HG02885 (cell line): Measurements from ENCODE around the gene DYNLT5.
"Not testable (repeated sequence)": the region's sequence is repeated elsewhere in the genome, so short reads cannot be mapped to it uniquely, and the experiment has no call there.

Experiments
- ATAC-seq: cut with Tn5 transposase; IDR thresholded peaks from one replicate; pipeline ENCODE4 v1.9.1; 2021; ENCODE audit warnings: mild to moderate bottlenecking; ENCODE audit not compliant: unreplicated experiment, poor library complexity

DYNLT5 gene

GRCh38 chr1:66785800-66786199 is 33.5 kb downstream of the DYNLT5 start:
- not testable (repeated sequence) for ATAC-seq

GRCh38 chr1:66787641-66788040 is 35.4 kb downstream of the DYNLT5 start:
- ATAC-seq, result no peak

DNA sequence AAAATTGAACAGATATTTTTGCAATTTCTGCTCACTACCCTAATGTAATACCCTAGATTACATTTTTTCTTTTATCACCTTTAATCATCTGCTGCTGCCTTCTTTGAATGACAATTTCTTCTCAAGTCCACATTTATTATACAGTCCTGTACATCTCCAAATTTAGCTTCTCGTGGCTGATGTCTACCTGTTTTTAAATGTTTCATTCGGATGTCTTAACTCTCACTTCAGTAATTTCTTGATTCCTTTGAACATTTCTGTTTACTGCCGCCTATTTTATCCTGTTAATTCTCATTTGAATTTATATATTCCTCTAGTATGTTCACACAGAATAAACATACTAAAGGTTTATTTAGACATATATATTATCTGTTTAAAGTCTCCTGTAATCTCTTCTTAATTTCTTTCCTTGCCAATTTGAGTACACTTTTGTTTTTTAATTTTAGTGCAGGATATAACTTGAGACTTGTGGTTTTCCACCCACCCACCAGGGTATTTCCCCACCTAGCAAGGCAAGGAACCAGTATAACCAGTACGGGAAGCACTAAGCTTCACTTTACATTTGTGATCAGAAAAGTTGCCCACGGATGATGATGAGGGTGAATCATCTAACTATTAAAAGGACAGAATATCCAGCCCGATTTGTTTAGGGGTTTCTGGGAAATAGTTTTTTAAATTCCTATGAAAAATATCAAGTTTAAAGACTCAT is 36.1 kb downstream of the DYNLT5 start:
- ATAC-seq, result peak; percentile 96

DNA sequence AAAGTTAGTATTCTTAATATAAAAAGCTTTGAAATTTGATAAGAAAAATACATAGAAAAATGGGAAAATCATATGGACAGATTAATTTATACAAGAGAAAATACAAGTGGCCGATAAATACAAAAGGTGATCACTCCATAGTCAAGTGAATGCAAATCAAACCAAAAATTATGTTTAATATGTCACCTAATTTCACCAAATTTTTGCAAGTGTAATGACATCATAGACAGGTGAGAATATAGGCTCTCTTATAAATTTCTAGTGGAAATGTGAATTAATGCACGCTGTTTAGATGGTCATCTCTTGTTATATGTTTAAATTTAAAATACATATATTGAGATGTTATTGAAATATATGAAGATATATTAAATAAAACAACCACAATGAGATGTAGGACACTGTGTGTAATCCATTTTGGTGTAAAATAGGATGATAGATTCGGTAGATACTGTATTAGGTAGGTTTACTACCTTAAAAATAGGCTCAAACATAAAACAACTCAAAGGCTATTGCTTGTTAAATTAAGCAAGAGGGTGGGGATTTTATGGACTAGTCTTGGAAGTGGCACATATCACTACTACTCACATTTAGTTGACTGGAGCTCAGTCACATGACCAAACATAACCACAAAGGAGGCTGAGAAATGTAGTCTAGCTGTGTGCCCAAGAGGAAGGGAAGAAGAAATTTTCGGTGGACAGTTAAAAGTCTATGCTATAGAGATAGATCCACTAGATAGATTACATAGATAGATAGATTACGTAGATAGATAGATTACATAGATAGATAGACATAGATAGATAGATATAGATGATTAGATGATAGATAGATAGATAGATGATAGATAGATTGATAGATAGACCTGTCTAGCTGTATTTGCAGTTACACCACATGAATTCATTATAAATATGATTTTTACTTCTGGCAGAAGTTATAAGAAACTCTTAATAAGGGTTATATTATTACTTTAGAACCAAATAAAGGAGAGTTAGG is 39.7 kb downstream of the DYNLT5 start:
- no peak for ATAC-seq

DNA sequence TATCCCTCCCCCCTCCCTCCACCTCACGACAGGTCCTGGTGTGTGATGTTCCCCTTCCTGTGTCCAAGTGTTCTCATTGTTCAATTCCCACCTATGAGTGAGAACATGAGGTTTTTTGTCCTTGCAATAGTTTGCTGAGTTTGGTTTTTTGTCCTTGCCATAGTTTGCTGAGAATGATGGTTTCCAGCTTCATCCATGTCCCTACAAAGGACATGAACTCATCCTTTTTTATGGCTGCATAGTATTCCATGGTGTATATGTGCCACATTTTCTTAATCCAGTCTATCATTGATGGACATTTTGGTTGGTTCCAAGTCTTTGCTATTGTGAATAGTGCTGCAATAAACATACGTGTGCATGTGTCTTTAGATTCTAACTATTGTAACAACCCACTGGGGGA is 43.6 kb downstream of the DYNLT5 start:
- not testable (repeated sequence) for ATAC-seq

DNA sequence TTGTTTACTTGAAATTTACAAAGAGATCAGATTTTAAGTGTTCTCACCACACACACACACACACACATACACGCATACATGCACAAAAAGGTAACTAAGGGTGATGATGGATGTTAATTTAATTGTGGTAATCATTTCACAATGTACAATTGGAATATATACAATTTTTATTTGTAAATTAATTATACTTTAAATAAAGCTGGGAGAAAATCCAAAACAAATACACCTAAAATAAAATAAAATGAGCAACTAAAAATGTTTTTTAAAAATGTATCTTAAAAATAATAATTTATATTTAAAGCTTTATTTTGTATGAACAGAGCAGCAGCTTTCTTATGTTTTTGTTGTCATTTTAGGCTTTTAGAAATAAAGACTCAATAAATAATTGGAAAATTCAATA is 57.0 kb downstream of the DYNLT5 start:
- no peak for ATAC-seq

DNA sequence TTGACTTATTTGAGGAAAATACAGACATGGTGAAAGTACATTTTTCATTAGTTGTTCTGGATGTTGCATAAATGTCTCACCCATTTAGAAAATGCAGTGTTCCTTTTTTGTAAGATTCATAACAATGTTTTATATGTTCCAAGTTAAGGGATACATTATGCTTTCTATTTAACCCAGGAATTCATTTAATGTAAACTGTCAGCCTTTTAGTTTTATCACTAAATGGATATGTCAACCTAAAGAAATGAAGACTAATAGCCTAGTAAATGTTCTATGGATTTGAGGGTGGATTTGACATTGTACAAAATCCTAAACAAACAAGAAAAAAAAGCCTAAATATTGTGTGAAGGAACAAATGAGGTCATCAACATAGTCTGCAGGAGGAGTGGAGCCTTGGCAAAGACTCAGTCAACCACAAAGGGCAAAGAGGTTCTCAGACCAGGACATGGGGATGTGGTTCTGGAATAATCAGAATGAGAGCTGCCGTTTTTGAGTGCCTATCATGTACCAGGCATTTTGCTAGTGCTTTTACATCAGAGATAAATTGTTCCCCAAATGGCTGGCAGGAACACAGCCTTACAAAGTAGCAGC is 57.6 kb downstream of the DYNLT5 start:
- ATAC-seq, result no peak

- no peak for ATAC-seq
Measured at GRCh38 chr1:66824771-66825170, 72.5 kb downstream of the DYNLT5 start.
